Endothelial cell of hepatic sinusoid (primary cell): ENCODE measurements around the gene CLBA1.
"Not testable (repeated sequence)": the region's sequence is repeated elsewhere in the genome, so short reads cannot be mapped to it uniquely, and the experiment has no call there.

Experiments
- in situ Hi-C: cut with HindIII; loops from 2 replicates; pipeline ENCODE4 v1.10.0; 2017; ENCODE audit warnings: low sequenced_read_pairs

The CLBA1 gene

GRCh38 chr14:105020815-105021655 lies 35.4 kb downstream of the CLBA1 start, which contains the start of gene CDCA4:
CDCA4 (minus strand) TSS chr14:105021083; CDS start chr14:105011929, 9,154 bp downstream.
- in situ Hi-C loops = no loop called here

DNA sequence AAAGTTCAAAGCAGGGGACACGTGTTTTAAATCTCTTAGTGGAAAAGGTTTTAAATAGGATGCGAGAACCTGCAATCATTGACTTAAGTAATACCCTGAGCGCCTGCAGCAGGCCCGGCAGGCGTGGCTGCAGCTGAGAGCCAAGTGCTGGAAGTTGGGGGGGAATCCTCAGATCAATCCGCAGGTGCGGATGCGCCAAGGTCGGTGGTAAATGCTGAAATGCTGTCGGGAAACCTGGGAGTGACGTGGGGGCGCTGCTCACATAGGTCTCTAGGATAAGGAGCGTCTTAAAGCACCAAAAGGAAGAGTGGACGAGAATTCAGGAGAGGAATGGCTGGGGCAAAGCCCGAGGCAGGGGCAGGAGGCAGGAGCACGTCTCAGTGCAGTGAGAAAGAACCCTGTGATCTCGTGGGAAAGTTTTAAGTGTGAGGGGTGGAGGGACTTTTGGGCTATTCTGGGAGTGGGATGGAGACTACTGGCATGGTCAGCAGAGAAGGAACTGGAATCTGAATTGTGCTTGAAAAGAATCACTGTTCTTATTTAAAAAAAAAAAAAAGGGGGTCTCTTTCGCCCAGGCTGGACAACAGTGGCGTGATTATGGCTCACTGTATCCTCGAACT lies 36.2 kb downstream of the CLBA1 start:
- in situ Hi-C loops = no loop called here

- in situ Hi-C loops = no loop called here
Observed at GRCh38 chr14:105022276-105022670, 36.7 kb downstream of the CLBA1 start.

GRCh38 chr14:105023144-105023543 lies 37.6 kb downstream of the CLBA1 start:
- in situ Hi-C loops = no loop called here

- in situ Hi-C loops = no loop called here
Observed at GRCh38 chr14:105023791-105024480, 38.3 kb downstream of the CLBA1 start.

- in situ Hi-C loops = no loop called here
Observed at GRCh38 chr14:105025429-105025828, 39.8 kb downstream of the CLBA1 start.

DNA sequence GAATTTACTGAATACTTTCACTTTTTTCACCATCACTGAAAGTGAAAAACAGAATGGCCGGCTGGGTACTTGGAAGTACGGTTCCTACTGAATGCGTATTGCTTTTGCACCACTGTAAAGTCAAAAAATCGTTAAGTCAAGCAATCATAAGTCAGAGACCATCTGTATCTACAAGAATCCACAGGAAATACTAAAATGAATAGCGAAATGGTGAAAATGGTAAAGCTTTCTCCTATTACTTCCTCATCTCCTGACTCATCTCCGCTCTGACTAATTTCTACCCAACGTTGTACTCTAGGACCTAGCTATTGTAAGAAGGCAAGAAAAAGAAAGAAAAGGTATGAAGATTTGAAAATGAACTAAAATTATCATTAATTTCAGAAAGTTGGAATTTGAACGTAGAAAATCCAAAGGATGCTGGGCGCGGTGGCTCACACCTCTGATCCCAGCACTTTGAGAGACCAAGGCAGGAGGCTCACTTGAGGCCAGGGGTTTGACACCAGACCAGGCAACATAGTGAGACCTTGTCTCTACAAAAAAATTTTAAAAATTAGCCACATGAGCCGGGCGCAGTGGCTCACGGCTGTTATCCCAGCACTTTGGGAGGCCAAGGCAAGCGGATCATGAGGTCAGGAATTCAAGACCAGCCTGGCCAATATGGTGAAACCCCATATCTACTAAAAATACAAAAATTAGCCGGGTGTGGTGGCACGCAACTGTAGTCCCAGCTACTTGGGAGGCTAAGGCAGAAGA lies 40.6 kb downstream of the CLBA1 start:
- in situ Hi-C loops = no loop called here

- in situ Hi-C loops = no loop called here
Observed at GRCh38 chr14:105026802-105027563, 41.4 kb downstream of the CLBA1 start.

DNA sequence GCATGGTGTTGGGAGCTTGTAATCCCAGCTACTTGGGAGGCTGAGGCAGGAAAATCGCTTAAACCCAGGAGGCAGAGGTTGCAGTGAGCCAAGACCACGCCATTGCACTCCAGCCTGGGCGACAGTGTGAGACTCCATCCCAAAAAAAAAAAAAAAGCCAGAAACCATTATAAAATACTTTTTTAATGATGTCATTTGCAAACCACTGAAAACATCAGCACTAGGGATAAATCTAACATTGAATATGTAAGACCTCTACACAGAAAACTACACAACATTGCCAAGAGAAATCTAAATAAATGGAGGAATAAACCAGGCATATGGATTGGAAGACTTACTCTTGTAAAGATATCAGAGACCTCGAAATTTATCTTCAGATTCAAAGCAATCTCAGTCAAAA lies 42.1 kb downstream of the CLBA1 start:
- in situ Hi-C loops = not testable (repeated sequence)

GRCh38 chr14:105028251-105028927 lies 42.8 kb downstream of the CLBA1 start:
- in situ Hi-C loops = no loop called here

GRCh38 chr14:105029402-105029801 lies 43.8 kb downstream of the CLBA1 start:
- in situ Hi-C loops = no loop called here

DNA sequence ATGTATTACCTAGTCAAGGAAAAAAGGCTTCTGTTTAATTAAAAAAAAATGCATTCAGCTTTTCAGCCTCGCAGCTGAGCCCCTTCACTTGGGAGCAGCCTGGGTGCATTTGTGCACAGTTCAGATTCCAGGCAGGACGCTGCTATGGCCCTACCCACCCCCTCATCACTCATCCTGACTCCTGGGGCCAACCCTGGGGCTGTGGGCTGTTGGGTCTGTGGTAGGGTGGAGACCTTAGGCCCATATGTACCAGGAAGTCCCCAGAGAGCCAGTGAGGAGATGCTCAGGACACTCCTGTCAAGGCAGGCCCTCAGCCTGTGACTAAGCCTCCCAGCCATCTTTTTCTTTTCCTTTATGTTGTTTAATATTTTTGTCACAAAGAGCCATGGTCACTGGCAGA lies 44.6 kb downstream of the CLBA1 start:
- in situ Hi-C loops = no loop called here

GRCh38 chr14:105030836-105031396 lies 45.3 kb downstream of the CLBA1 start:
- in situ Hi-C loops = no loop called here

DNA sequence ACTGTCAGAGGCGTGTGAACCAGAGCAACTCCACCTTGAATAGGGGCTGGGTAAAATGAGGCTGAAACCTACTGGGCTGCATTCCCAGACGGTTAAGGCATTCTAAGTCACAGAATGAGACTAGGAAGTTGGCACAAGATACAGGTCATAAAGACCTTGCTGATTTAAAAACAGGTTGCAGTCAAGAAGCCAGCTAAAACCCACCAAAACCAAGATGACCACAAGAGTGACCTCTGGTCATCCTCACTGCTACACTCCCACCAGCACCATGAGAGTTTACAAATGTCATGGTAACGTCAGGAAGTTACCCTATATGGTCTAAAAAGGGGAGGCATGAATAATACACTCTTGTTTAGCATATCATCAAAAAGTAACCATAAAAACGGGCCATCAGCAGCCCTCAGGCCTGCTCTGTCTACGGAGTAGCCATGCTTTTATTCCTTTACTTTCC lies 46.9 kb downstream of the CLBA1 start:
- in situ Hi-C loops = not testable (repeated sequence)

DNA sequence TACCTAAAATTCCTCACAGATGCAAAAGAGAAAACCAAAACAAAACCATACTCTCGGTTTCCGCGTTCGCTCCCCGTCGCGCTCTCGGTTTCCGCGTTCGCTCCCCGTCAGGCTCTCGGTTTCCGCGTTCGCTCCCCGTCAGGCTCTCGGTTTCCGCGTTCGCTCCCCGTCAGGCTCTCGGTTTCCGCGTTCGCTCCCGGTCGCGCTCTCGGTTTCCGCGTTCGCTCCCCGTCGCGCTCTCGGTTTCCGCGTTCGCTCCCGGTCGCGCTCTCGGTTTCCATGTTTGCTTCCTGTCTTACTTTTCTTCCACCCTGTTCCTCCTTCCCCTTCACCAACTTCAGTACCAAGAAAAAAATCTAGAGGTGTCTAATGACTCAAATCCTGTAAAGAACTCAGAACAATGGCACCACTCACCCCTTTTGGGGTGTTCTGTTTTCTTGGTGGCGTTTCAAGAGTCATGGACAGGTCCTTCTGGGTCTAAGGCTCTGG lies 47.9 kb downstream of the CLBA1 start:
- in situ Hi-C loops = not testable (repeated sequence)

- in situ Hi-C loops = no loop called here
Observed at GRCh38 chr14:105034315-105035039, 48.9 kb downstream of the CLBA1 start.

DNA sequence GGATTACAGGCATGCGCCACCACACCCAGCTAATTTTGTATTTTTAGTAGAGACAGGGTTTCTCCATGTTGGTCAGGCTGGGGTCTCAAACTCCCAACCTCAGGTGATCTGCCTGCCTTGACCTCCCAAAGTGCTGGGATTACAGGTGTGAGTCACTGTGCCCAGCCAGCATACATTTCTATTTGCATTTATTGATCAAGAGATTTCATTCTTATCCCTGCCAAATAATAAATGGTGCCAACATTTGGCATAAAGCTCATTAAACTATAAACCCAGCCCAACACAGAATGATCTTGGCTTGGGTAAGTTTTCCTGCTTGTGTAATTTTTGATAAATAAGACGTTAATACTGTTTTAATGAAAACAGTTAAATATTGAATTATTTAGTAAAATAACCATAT lies 50.0 kb downstream of the CLBA1 start:
- in situ Hi-C loops = not testable (repeated sequence)

DNA sequence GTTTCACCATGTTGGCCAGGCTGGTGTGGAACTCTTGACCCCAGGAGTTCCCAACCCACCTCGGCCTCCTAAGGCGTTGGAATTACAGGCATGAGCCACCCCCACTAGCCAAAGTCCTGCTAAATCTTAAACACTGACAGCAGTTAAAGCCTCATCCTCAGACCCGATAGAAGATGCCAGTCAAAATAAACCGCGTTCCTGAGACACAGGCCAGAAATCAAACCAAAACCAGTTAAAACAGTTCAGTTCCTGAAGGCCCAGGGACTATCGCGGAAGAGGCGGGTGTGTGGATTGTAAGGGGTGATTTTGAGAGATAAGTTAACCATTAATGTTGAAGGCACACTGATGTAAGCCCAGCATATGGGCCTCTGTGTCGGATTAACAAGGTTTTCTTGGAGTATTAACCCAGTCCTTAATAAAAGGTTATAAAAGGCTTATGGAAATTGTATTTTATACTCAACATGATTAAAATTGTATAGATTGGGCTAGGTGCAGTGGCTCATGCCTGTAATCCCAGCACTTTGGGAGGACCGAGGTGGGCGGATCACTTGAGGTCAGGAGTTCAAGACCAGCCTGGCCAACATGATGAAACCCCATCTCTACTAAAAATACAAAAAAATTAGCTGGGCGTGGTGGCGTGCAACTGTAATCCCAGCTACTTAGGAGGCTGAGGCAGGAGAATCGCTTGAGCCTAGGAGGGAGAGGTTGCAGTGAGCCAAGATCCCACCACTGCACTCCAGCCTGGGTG lies 54.0 kb downstream of the CLBA1 start:
- in situ Hi-C loops = no loop called here
